Endothelial cell of umbilical vein (primary cell): ENCODE measurements around the gene PDE4C. TPM values are rescaled to one million over a fixed set of nuclear protein-coding genes. Genes with fewer than 3 reads are reported as not detected.

ENCODE experiments used
- BruUV-seq: library from RNA; stranded (reverse); fragments of 400-500 nt; replicated peaks from 2 replicates; lab custom pipeline; 2021; lab: Mats Ljungman, UMichigan
- CTCF ChIA-PET: fragments of 300-600, 350-600 bp; sonication (Branson Sonifier 250); formaldehyde crosslinking; loops from one replicate; lab custom pipeline; 2021; ENCODE audit warnings: antibody characterized with exemption, inconsistent platforms; lab: Charles Lee
- POLR2A ChIA-PET: fragments of 300-600, 350-600 bp; sonication (Branson Sonifier 250); formaldehyde crosslinking; loops from one replicate; lab custom pipeline; 2021; ENCODE audit warnings: antibody characterized with exemption, inconsistent platforms; lab: Charles Lee
- DNase-seq: peaks from one replicate; pipeline ENCODE4 v3.0.0-alpha.2; 2011; ENCODE audit warnings: low read depth, low spot score
- FAIRE-seq: peaks from 2 replicates; lab custom pipeline; 2011; peaks lifted over from hg19 to GRCh38; lab: Jason Lieb, UNC
- H2AFZ ChIP-seq: 2 replicates; pipeline ENCODE4 v1.6.0; 2012; ENCODE audit warnings: low read depth, low read length, control low read depth, inconsistent platforms
- H3K27ac ChIP-seq: 2 replicates; pipeline ENCODE4 v1.5.1; 2011; ENCODE audit warnings: low read depth, mild to moderate bottlenecking, control low read depth, low read length, moderate library complexity; ENCODE audit not compliant: insufficient read depth
- H3K27me3 ChIP-seq, 2 experiments: 2 replicates each; pipeline versions ENCODE4 v1.6.0 to v1.6.1; 2011; ENCODE audit warnings: low read length in 2 of 2, mixed read lengths in 1 of 2; ENCODE audit not compliant: control insufficient read depth in 2 of 2, insufficient read depth in 2 of 2
- H3K36me3 ChIP-seq, 2 experiments: 2 replicates in 1 of 2; 3 replicates in 1 of 2; pipeline ENCODE4 v1.5.1; 2011; ENCODE audit warnings: low read length in 2 of 2, mild to moderate bottlenecking in 1 of 2, moderate library complexity in 1 of 2; ENCODE audit not compliant: control insufficient read depth in 2 of 2, insufficient read depth in 2 of 2; ENCODE audit errors: extremely low read depth in 1 of 2
- H3K4me1 ChIP-seq: 3 replicates; pipeline ENCODE4 v1.5.1; 2011; ENCODE audit warnings: mild to moderate bottlenecking, low read length; ENCODE audit not compliant: control insufficient read depth, insufficient read depth; ENCODE audit errors: extremely low read depth
- H3K4me2 ChIP-seq: 2 replicates; pipeline ENCODE4 v1.6.1; 2011; ENCODE audit warnings: low read length, control low read depth, mixed read lengths; ENCODE audit not compliant: insufficient read depth
- H3K4me3 ChIP-seq, 3 experiments: fragments of 200-600 bp in 1 of 3; sonication (generic), shearing (Covaris generic) in 1 of 3; replicated peaks in 1 of 3; 2 replicates each; pipeline ENCODE4 v1.5.1; 2011 to 2016; ENCODE audit warnings: control low read depth in 3 of 3, low read length in 3 of 3, mild to moderate bottlenecking in 2 of 3, inconsistent platforms in 1 of 3, low read depth in 1 of 3, moderate library complexity in 1 of 3; ENCODE audit not compliant: insufficient read depth in 1 of 3
- H3K79me2 ChIP-seq: 2 replicates; pipeline ENCODE4 v1.6.0; 2012; ENCODE audit warnings: low read length, inconsistent platforms; ENCODE audit not compliant: control insufficient read depth, insufficient read depth
- H3K9ac ChIP-seq: replicated peaks from 2 replicates; pipeline ENCODE3; 2011; ENCODE audit warnings: low read length, control low read depth; ENCODE audit not compliant: insufficient read depth; ENCODE audit errors: extremely low read depth
- H3K9me1 ChIP-seq: replicated peaks from 3 replicates; pipeline ENCODE4 v1.6.0; 2011; ENCODE audit warnings: mild to moderate bottlenecking, low read length; ENCODE audit not compliant: control insufficient read depth, insufficient read depth; ENCODE audit errors: extremely low read depth
- H3K9me3 ChIP-seq: replicated peaks from 2 replicates; pipeline ENCODE4 v1.5.1; 2012; ENCODE audit warnings: low read length, inconsistent platforms; ENCODE audit not compliant: control insufficient read depth, insufficient read depth
- H4K20me1 ChIP-seq: replicated peaks from 2 replicates; pipeline ENCODE3; 2011; ENCODE audit warnings: mild to moderate bottlenecking, low read length; ENCODE audit not compliant: control insufficient read depth, insufficient read depth; ENCODE audit errors: extremely low read depth
- CTCF ChIP-seq, 2 donors: IDR thresholded peaks; 1 replicate in 1 of 2; 2 replicates in 1 of 2; pipeline ENCODE4 v1.5.1; 2011; ENCODE audit warnings: low read length in 2 of 2, mild to moderate bottlenecking in 2 of 2, moderate library complexity in 2 of 2, control low read depth in 1 of 2, inconsistent platforms in 1 of 2, low read depth in 1 of 2; ENCODE audit not compliant: insufficient read depth in 1 of 2; ENCODE audit errors: extremely low read depth in 1 of 2
- EZH2 ChIP-seq: IDR thresholded peaks from 2 replicates; pipeline ENCODE4 v1.6.1; 2012; ENCODE audit warnings: borderline replicate concordance, low read depth, mild to moderate bottlenecking, moderate library complexity, low read length, inconsistent platforms; ENCODE audit not compliant: severe bottlenecking
- FOS ChIP-seq: IDR thresholded peaks from 2 replicates; pipeline ENCODE4 v1.6.1; 2011; ENCODE audit warnings: mild to moderate bottlenecking, low read length, moderate library complexity, borderline replicate concordance; ENCODE audit not compliant: insufficient read depth
- GATA2 ChIP-seq: IDR thresholded peaks from 2 replicates; pipeline ENCODE4 v1.7.0; 2011; ENCODE audit warnings: low read depth, mild to moderate bottlenecking, moderate library complexity, mixed read lengths, low read length; ENCODE audit not compliant: insufficient read length, insufficient read depth
- JUN ChIP-seq: IDR thresholded peaks from 2 replicates; pipeline ENCODE4 v1.6.1; 2011; ENCODE audit warnings: borderline replicate concordance, low read depth; ENCODE audit not compliant: insufficient read length, insufficient read depth
- MAX ChIP-seq: IDR thresholded peaks from 2 replicates; pipeline ENCODE4 v1.6.1; 2011; ENCODE audit not compliant: insufficient read depth, insufficient read length
- MYC ChIP-seq: IDR thresholded peaks from one replicate; pipeline ENCODE4 v1.6.1; 2011; ENCODE audit warnings: mild to moderate bottlenecking, low read depth, low read length
- POLR2A ChIP-seq: IDR thresholded peaks from 2 replicates; pipeline ENCODE4 v1.6.1; 2012; ENCODE audit warnings: low read depth, mild to moderate bottlenecking, control low read depth, low read length
- POLR2AphosphoS5 ChIP-seq: IDR thresholded peaks from 2 replicates; pipeline ENCODE4 v1.6.1; 2012; ENCODE audit warnings: low read depth, mild to moderate bottlenecking, control low read depth, low read length, moderate library complexity; ENCODE audit not compliant: insufficient read depth
- dilution Hi-C: fragments of 300-500 bp; cut with MboI; formaldehyde crosslinking; loops from one replicate; pipeline ENCODE4 v1.15.0; 2019; ENCODE audit warnings: low sequenced_read_pairs; ENCODE audit not compliant: extremely low pct_ligation_motif_present
- intact Hi-C: fragments of 100-400 bp; cut with micrococcal nuclease; formaldehyde crosslinking; loops from one replicate; pipeline ENCODE4 v1.10.0; 2022
- polyA plus RNA-seq, 4 experiments: library from polyadenylated mRNA; depleted of rRNA in 3 of 4; stranded (reverse) in 3 of 4; unstranded in 1 of 4; fragments of >200 nt; gene quantifications; 2 replicates each; pipeline versions ENCODE4 v1.2.1 to v1.2.3, GENCODE V29; 2011 to 2012; ENCODE audit warnings: missing spikeins in 1 of 4
- total RNA-seq: library from RNA; stranded (reverse); gene quantifications from 2 replicates; pipeline ENCODE4 v1.2.3, GENCODE V29; 2021

PDE4C gene
- total and polyA plus RNA-seq, 2 donors (not counting 3 experiments of a cell fraction or from before 2014, with no cell fraction given) = 0.29 to 0.97 TPM

GRCh38 chr19:18197941-18198340 is 28.3 kb downstream of the PDE4C start:
- Histone ChIP-seq H3K27ac (no peak overlapping the region), H3K4me2 (no peak overlapping the region), H3K4me1 (peaks cover 10% of the 10 kb centered on the region), H2AFZ (no peak overlapping the region), H3K27me3 (no peaks in the 10 kb centered on the region), H3K36me3 (peaks cover 0 to 6% of the 10 kb centered on the region in 2 experiments), H3K9me3 (no peaks in the 10 kb centered on the region), H3K79me2 (no peaks in the 10 kb centered on the region), H4K20me1 (no peaks in the 10 kb centered on the region), H3K4me3 (no peak overlapping the region), H3K9ac (no peak overlapping the region), H3K9me1 (no peaks in the 10 kb centered on the region)
- ChIA-PET CTCF (interaction anchor here (0.9 to 1.5 kb wide), 3 partner anchors 10 to 131 kb away, joined by 3 to 5 read pairs (median 3); no protein-coding TSS in a partner anchor), POLR2A (interaction anchor here (2.0 kb wide), 1 partner anchor 83 kb away, joined by 6 read pairs; the partner anchor contains the start of gene JUND)
- intact Hi-C loops (no loop called here), dilution Hi-C loops (no loop called here)
- no TSS peak for BruUV-seq
- FAIRE-seq (no peak), DNase-seq (no peak)
- TF ChIP-seq POLR2A = no peak
- no peak for TF ChIP-seq POLR2AphosphoS5
- no peak for TF ChIP-seq EZH2
- TF ChIP-seq CTCF (IDR thresholded peaks at IDR 0.05; ENCODE audit: extremely low read depth in 1 of 2, insufficient read depth in 1 of 2, low read depth in 1 of 2, low read length in 2 of 2) = no peak
- TF ChIP-seq GATA2 = no peak
- TF ChIP-seq FOS = no peak
- no peak for TF ChIP-seq MYC
- TF ChIP-seq MAX = no peak
- no peak for TF ChIP-seq JUN
